Panc1 (cell line): ENCODE results near the gene NR2F6. TPM values are rescaled to one million over a fixed set of nuclear protein-coding genes. Genes with fewer than 3 reads are reported as not detected.

Source experiments
- ATAC-seq: fragments of 200-7000 bp; cut with Tn5 transposase; 2 replicates; pipeline ENCODE4 v1.9.1; 2020; ENCODE audit warnings: mild to moderate bottlenecking, moderate library complexity
- BruUV-seq: library from RNA; stranded (reverse); fragments of 400-500 nt; replicated peaks from 2 replicates; lab custom pipeline; 2021; lab: Mats Ljungman, UMichigan
- CTCF ChIA-PET: fragments of 300-600 bp; sonication (Branson Sonifier 250); formaldehyde crosslinking; loops from one replicate; lab custom pipeline; 2022; ENCODE audit warnings: antibody characterized with exemption; lab: Charles Lee
- POLR2A ChIA-PET: fragments of 300-600 bp; sonication (Branson Sonifier 250); formaldehyde crosslinking; loops from one replicate; lab custom pipeline; 2022; ENCODE audit warnings: antibody characterized with exemption; lab: Charles Lee
- DNase-seq: peaks from one replicate; pipeline ENCODE4 v3.0.0-alpha.2; 2010; ENCODE audit warnings: low read depth, low spot score
- H3K27ac ChIP-seq: 2 replicates; pipeline ENCODE4 v1.5.1; 2011; ENCODE audit warnings: mild to moderate bottlenecking, low read length, inconsistent platforms
- H3K27me3 ChIP-seq: fragments of 200-500 bp; sonication (Bioruptor generic); 2 replicates; pipeline ENCODE4 v1.6.0; 2014; ENCODE audit warnings: low read length, inconsistent platforms; ENCODE audit not compliant: control insufficient read depth, insufficient read depth
- H3K36me3 ChIP-seq: fragments of 200-500 bp; sonication (Bioruptor generic); 2 replicates; pipeline ENCODE4 v1.5.1; 2014; ENCODE audit warnings: inconsistent platforms, mild to moderate bottlenecking, low read length, moderate library complexity; ENCODE audit not compliant: control insufficient read depth, insufficient read depth
- H3K4me1 ChIP-seq: 2 replicates; pipeline ENCODE4 v1.5.1; 2011; ENCODE audit warnings: inconsistent platforms, mild to moderate bottlenecking, low read length, moderate library complexity; ENCODE audit not compliant: control insufficient read depth, insufficient read depth
- H3K4me3 ChIP-seq, 2 experiments: 2 replicates each; pipeline ENCODE4 v1.5.1; 2011 to 2012; ENCODE audit warnings: low read depth in 2 of 2, low read length in 2 of 2, mild to moderate bottlenecking in 2 of 2, inconsistent platforms in 1 of 2, moderate library complexity in 1 of 2
- H3K9me3 ChIP-seq: fragments of 200-500 bp; sonication (Bioruptor generic); 2 replicates; pipeline ENCODE4 v1.5.1; 2014; ENCODE audit warnings: low read depth, mild to moderate bottlenecking, inconsistent platforms, low read length, moderate library complexity; ENCODE audit not compliant: control insufficient read depth, insufficient read depth
- SIN3A ChIP-seq: IDR thresholded peaks from 2 replicates; pipeline ENCODE4 v1.6.1; 2012; ENCODE audit warnings: low read depth, mild to moderate bottlenecking, low read length, moderate library complexity, borderline replicate concordance; ENCODE audit not compliant: insufficient read depth
- in situ Hi-C: cut with HindIII; loops from 2 replicates; pipeline ENCODE4 v1.10.0; 2016; ENCODE audit warnings: low sequenced_read_pairs, low pct_unique_long_range_greater_than_20kb
- intact Hi-C: fragments of 100-400 bp; cut with micrococcal nuclease; formaldehyde crosslinking; loops from one replicate; pipeline ENCODE4 v1.10.0; 2022; ENCODE audit not compliant: unreplicated experiment
- total RNA-seq: library from RNA; stranded (reverse); gene quantifications from one replicate; pipeline ENCODE4 v1.2.1, GENCODE V29; 2021; ENCODE audit not compliant: unreplicated experiment
- TF ChIP-seq, protein P1 (sequence below), 2 experiments: IDR thresholded peaks; 2 replicates each; pipeline ENCODE4 v1.6.1; 2011 to 2012; ENCODE audit warnings: low read depth in 2 of 2, control low read depth in 1 of 2, low read length in 1 of 2, mild to moderate bottlenecking in 1 of 2, moderate library complexity in 1 of 2; ENCODE audit not compliant: insufficient read depth in 1 of 2

The NR2F6 gene
- total RNA-seq, 1 experiment from 2014 or later: 173 TPM

DNA sequence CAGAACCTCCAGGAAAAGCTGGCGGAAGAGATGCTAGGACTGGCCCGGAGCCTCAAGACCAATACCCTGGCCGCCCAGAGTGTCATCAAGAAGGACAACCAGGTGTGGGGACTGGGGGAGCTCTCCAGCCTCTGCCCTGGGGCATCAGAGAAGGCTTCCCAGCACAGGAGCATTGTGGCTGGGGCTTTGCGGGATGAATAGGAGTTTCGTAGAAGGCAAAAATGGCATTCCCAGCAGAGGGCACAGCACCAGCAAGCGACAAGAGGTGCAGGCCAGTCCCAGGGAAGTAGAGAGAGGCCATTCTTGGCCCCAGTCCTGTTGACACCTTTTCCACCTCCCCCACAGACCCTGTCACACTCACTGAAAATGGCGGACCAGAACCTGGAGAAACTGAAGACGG lies 26.4 kb downstream of the NR2F6 start:
- in situ Hi-C loops (no loop called here), intact Hi-C loops (no loop called here)
- BruUV-seq: no TSS peak
- 0 out of 2 replicates have a peak, but pooled peaks cover 5% of the 10 kb centered on the region for H3K4me1 ChIP-seq
- H3K4me3 ChIP-seq: no peak overlapping the region
- no peak for ATAC-seq
- no peaks in the 10 kb centered on the region; the same call in 1 of the 2 replicates for H3K36me3 ChIP-seq
- no peak overlapping the region for H3K27ac ChIP-seq
- DNase-seq: no peak
- CTCF ChIA-PET: no interaction called here
- no peaks in the 10 kb centered on the region for H3K9me3 ChIP-seq
- POLR2A ChIA-PET: no interaction called here
- TF ChIP-seq, protein P1, sequence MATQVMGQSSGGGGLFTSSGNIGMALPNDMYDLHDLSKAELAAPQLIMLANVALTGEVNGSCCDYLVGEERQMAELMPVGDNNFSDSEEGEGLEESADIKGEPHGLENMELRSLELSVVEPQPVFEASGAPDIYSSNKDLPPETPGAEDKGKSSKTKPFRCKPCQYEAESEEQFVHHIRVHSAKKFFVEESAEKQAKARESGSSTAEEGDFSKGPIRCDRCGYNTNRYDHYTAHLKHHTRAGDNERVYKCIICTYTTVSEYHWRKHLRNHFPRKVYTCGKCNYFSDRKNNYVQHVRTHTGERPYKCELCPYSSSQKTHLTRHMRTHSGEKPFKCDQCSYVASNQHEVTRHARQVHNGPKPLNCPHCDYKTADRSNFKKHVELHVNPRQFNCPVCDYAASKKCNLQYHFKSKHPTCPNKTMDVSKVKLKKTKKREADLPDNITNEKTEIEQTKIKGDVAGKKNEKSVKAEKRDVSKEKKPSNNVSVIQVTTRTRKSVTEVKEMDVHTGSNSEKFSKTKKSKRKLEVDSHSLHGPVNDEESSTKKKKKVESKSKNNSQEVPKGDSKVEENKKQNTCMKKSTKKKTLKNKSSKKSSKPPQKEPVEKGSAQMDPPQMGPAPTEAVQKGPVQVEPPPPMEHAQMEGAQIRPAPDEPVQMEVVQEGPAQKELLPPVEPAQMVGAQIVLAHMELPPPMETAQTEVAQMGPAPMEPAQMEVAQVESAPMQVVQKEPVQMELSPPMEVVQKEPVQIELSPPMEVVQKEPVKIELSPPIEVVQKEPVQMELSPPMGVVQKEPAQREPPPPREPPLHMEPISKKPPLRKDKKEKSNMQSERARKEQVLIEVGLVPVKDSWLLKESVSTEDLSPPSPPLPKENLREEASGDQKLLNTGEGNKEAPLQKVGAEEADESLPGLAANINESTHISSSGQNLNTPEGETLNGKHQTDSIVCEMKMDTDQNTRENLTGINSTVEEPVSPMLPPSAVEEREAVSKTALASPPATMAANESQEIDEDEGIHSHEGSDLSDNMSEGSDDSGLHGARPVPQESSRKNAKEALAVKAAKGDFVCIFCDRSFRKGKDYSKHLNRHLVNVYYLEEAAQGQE (IDR thresholded peaks at IDR 0.05; ENCODE audit: insufficient read depth in 1 of 2, low read depth in 2 of 2, low read length in 1 of 2): no peak
- no peaks in the 10 kb centered on the region for H3K27me3 ChIP-seq

GRCh38 chr19:17216058-17216670 lies 29.6 kb downstream of the NR2F6 start:
- no peak for ATAC-seq
- 0 out of 2 replicates have a peak, but pooled peaks cover 5% of the 10 kb centered on the region for H3K4me1 ChIP-seq
- H3K36me3 ChIP-seq: no peaks in the 10 kb centered on the region; the same call in 1 of the 2 replicates
- TF ChIP-seq, protein P1 (IDR thresholded peaks at IDR 0.05; ENCODE audit: insufficient read depth in 1 of 2, low read depth in 2 of 2, low read length in 1 of 2): no peak
- TF ChIP-seq SIN3A: no peak
- in situ Hi-C loops (no loop called here), intact Hi-C loops (no loop called here)
- DNase-seq: no peak
- BruUV-seq: TSS peak; percentile 71
- H3K9me3 ChIP-seq: no peaks in the 10 kb centered on the region
- peak overlapping the region; percentile 79 for H3K27ac ChIP-seq
- CTCF ChIA-PET: no interaction called here
- POLR2A ChIA-PET: no interaction called here
- no peaks in the 10 kb centered on the region for H3K27me3 ChIP-seq
- H3K4me3 ChIP-seq: peak overlapping the region; percentile 49 to 61
